T-helper 22 cell (primary cell): ENCODE results near the gene MYO3A.
"Not testable (repeated sequence)": the region's sequence is repeated elsewhere in the genome, so short reads cannot be mapped to it uniquely, and the experiment has no call there.

Experiments
- DNase-seq: peaks from one replicate; pipeline ENCODE4 v3.0.0-alpha.2; 2020; ENCODE audit warnings: low read depth

The MYO3A gene

DNA sequence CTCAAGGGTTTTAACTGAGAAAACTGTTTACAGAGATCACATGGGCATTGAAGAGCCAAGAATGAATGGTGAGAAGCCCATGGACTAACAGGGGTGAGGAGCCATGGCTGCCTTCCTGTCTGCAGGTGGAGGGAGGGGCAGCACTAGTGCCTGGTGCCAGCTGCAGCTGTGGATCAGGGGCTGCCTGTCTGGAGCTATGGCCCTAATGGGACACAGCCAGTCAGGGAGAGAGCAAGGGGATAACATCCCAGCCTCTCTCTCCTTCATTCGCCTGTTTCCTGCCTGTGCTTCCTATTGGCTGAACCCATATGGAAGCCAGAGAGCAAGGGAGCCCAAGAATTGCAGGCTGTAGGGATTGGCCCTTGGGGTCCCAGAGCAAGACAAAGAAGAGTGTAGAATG, 156.7 kb downstream of the MYO3A start:
- DNase-seq: no peak

DNA sequence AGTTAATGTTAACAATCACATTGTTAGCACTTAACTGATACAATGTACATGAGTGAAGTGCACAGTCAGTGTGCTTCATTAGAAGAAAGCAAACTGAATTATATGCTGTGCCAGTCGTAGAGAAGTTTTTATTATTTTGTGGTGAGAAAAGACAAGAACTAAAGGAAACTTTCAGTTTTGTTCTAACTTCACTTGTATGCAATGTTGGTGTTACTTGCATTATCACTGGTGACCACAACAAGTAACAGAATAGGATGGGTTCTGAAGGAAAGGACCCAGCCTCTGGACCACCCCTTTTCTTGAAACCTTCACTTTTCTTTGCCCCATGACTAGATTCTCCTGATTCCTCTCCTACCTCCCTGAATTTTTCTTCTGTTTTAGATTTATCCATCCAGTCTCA, 159.2 kb downstream of the MYO3A start:
- DNase-seq: no peak

- DNase-seq: no peak
These were observed 161.8 kb downstream of the MYO3A start for GRCh38 chr10:26095781-26096180.

DNA sequence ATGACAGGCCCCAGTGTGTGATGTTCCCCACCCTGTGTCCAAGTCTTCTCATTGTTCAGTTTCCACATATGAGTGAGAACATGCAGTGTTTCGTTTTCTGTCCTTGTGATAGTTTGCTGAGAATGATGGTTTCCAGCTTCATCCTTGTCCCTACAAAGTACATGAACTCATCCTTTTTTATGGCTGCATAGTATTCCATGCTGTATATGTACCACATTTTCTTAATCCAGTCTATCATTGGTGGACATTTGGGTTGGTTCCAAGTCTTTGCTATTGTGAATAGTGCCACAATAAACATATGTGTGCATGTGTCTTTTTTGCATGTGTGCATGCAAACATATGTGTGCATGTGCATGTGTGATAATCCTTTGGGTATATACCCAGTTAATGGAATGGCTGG, 163.5 kb downstream of the MYO3A start:
- not testable (repeated sequence) for DNase-seq

- DNase-seq: no peak
These were observed 178.5 kb downstream of the MYO3A start for GRCh38 chr10:26112532-26112931.

DNA sequence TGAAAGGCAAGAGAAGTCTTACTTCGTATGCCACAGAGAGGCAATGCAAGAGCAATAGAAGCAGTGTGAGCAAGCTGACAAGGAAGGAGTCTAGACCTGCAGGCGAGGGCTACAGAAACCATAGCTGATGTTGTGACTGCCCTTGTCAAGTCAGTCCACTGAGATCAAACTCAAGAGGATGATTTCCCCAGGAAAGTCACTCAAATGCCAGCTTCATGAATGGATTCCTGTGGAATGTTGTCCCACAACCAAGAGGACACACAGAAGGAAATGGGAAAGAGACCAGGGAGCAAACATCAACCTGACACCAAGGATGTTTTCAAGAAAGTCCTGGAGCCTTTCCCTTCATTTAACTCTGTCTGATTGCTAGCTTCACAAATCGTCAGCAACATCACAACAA, 204.6 kb downstream of the MYO3A start:
- DNase-seq: no peak

- no peak for DNase-seq
These were observed 222.0 kb downstream of the MYO3A start for GRCh38 chr10:26156019-26156418.

DNA sequence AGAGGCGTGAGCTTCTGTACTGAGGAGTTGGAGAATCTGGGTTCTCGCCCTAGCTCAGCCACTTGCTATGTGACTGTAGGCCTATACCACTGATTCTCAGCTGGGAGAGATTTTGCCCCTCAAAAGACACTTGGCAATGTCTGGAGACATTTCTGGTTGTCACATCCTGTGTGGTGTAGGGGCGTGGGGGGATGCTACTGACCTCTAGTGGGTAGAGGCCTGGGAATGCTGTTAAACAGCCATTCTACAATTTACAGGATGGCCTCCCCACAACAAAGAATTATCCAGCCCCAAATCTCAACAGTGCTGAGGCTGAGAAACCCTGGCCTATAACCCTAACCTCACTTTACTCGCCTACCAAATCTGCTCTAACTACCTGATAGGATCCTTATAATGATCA, 223.7 kb downstream of the MYO3A start:
- no peak for DNase-seq

- DNase-seq: no peak
These were observed 235.4 kb downstream of the MYO3A start for GRCh38 chr10:26169466-26169865.

DNA sequence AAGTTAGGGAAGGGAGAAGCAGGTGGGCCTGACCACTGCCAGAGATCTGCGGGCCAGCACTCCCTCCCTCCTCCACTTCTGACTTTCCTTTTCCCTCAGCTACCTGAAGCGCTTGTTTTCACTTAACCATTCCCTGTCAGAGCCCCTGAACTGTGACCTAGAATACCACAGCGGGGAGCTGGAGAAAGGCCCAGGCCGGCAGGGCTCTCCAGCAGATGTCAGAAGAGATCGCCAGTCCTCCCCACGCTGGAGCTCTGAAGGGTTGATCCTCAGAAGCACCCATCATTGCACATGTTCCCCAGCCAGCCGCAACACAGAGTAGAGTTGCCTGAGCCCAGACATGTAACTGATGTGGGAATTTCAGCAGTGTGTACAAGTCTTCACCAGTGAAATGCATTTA, 238.1 kb downstream of the MYO3A start:
- DNase-seq: no peak

GRCh38 chr10:26173837-26174236, 239.8 kb downstream of the MYO3A start:
- DNase-seq: no peak

DNA sequence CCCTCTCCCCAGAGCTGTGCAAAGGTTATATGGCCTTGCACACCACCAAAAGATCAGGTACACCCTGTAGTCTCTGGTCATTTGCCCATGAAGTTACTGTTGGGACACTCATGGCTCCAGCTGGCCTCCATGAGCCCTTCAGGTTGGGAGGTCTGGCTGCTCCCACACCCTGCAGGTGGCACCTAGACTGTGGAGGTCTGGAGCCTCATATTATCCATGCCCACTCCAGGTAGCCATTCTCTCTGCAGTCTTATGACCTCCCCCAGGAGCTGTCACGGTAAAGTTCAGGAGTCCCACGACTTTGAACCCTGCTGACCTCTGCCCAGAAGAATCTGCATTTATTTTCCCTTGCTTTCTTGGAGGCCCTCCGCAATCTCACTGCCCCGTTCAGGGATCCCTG, 243.3 kb downstream of the MYO3A start:
- no peak for DNase-seq

DNA sequence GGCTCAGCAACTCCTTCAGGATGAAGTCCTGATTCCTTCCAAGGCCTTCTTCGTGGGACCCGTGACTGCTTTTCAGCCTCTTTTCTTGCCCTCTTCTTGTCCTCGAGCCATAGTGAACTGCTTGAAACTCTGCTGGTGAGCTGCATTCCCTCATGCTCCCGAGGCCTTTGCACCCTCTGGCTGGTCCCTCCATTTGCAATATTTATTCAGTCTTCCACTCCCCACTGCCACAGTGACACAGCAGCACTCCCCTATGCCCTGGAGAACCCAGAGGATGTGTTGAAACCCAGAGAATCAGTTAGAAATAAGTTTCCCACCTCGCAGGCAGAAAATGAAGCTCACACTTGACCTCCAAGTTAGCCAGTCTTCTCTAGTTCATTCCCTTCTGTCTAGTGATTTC, 260.2 kb downstream of the MYO3A start:
- DNase-seq: no peak

GRCh38 chr10:26197248-26197647, 263.2 kb downstream of the MYO3A start:
- no peak for DNase-seq

DNA sequence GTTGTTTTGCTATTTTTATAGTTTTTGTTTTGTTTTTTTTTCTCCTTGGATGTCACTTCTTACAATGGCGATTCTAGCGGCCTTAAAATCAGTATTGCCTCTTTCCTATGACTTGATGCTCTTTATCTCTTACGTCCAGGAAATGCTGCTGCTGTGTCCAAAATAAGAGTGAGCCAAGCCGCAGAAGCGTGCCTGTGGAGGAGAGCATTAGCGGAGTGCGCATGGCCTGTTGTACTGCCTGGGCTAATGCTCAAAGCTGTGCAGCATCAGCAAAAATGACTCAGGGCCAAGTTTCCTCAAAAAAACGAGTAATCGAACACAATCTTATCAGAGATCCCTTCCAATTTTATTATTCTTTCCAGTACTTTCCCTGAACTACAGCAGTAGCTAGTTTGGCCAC, 264.1 kb downstream of the MYO3A start:
- DNase-seq: no peak

DNA sequence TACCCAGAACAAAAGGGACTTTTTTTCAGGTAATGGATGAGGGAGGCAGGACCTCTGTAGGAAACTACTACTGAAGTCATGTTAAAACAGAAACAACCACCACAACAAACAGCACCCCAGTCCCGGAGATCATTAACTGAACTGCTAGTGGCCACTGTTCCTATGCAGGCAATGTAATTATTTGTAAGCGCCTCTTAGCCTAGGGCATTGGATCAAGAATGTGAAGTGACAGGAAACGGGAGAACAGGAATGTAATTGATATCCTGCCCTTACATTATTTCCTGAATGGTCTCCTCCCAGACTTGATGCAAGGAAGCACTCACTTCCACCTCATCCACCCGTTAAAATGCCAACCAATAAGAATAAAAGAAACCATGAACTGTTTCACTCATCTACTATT, 265.8 kb downstream of the MYO3A start:
- DNase-seq: no peak

DNA sequence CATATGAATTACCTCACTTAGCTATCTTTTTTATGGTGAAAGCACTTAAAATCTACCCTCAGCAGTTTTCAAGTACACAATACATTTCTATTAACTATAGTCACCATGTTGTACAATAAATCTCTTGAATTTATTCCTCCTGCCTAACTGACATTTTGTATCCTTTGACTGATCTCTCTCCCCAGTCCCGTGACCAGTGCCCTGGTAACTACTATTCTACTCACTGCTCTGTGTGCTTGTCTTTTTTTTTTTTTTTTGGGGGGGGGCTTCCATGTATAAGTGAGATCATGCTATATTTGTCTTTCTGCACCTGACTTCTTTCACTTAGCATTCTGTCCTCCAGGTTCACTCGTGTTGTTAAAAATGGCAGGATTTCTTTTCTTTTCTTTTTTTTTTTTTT, 271.2 kb downstream of the MYO3A start:
- DNase-seq: no peak

- no peak for DNase-seq
These were observed 277.9 kb downstream of the MYO3A start for GRCh38 chr10:26211781-26212444.

- no peak for DNase-seq
These were observed 278.5 kb downstream of the MYO3A start for GRCh38 chr10:26212511-26212910.

DNA sequence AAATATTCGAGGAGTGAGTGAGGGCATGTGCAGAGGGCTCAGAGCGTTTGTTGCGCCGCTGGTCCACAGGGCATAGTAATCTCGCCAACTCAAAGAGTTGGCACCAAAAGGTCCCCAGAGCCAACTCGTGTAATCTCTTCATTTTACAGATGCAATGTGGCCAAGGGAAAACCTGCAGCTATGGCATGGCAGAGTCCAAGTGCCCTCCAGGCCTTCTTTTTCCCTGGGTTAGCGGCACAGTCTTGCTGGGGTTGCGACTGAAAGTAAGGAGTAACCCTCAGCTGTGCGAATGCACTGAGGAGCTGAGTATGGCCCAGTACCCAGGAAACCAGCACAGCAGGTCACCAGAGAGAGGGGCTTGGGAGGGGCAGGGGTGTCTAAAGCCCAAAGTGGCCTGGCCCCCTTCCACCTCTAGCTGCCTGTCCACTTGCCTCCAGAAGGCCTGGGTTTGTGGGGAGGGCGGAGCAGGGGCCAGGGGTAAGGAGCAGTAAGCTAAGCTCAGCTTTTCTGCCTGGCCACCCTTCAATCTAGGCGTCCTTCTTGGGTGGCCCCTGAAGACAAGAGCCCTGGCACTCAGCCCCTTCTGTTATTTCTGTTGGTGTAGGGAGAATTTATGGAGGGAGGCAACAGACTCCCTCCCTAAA, 279.2 kb downstream of the MYO3A start:
- DNase-seq: no peak

DNA sequence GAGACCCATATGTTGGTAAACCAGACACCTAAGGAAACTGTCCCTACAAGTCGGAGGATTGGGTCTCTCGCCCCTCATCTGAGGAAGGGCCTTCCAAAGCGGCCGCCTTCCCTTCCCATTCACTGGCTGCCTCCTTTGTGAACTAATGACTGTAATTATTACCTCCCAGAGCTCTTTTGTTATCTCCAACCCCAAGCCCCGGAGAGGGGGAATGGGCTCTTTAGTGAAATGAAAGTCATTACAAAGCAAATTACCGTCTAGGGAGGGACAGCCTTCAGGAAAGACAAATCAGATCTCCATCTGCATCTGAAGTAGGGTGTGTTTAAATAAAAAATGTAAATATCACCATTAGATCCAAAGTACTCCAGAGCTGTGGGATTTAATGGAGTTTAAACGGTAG, 280.0 kb downstream of the MYO3A start:
- no peak for DNase-seq

- no peak for DNase-seq
These were observed 280.7 kb downstream of the MYO3A start for GRCh38 chr10:26214551-26215395.

GRCh38 chr10:26215396-26215934, 281.4 kb downstream of the MYO3A start:
- DNase-seq: no peak
